HepG2 (cell line): ENCODE measurements around the gene SHC1. TPM values are rescaled to one million over a fixed set of nuclear protein-coding genes. Genes with fewer than 3 reads are reported as not detected.

ENCODE experiments used
- BCLAF1 ChIP-seq: fragments of 450-650 bp; IDR thresholded peaks from 2 replicates; pipeline ENCODE4 v1.6.1; 2017; ENCODE audit warnings: mild to moderate bottlenecking
- CREB1 ChIP-seq, 2 experiments: fragments of 450-650 bp in 1 of 2; IDR thresholded peaks; 2 replicates each; pipeline ENCODE4 v1.6.1; 2016 to 2017; ENCODE audit warnings: control low read depth in 1 of 2, mild to moderate bottlenecking in 1 of 2, missing compliant biosample characterization in 1 of 2, missing genetic modification characterization in 1 of 2
- FOXA1 ChIP-seq, 2 experiments: fragments of 450-650 bp in 1 of 2; sonication (generic) in 1 of 2; formaldehyde crosslinking in 1 of 2; IDR thresholded peaks; 2 replicates each; pipeline versions ENCODE4 v1.4.0 to v1.6.1; 2016 to 2020; ENCODE audit warnings: missing genetic modification reagents in 1 of 2
- FOXA3 ChIP-seq: IDR thresholded peaks from 2 replicates; pipeline ENCODE4 v1.6.1; 2016; ENCODE audit warnings: missing genetic modification reagents, missing compliant biosample characterization
- HMG20B ChIP-seq: conservative IDR thresholded peaks from 2 replicates; pipeline ENCODE4 v1.6.1; 2016; ENCODE audit warnings: missing genetic modification reagents, missing compliant biosample characterization
- KDM5B ChIP-seq: sonication (generic); formaldehyde crosslinking; IDR thresholded peaks from 2 replicates; pipeline ENCODE4 v1.4.0; 2020; ENCODE audit warnings: missing genetic modification reagents, mild to moderate bottlenecking, borderline replicate concordance
- NFKBIZ ChIP-seq: IDR thresholded peaks from 2 replicates; pipeline ENCODE4 v1.6.1; 2018; ENCODE audit warnings: missing genetic modification reagents, missing compliant biosample characterization
- NFYC ChIP-seq: IDR thresholded peaks from 2 replicates; pipeline ENCODE4 v1.6.1; 2016; ENCODE audit warnings: missing genetic modification reagents, missing compliant biosample characterization
- PITX1 ChIP-seq: sonication (generic); formaldehyde crosslinking; IDR thresholded peaks from 2 replicates; pipeline ENCODE4 v1.5.1; 2020; ENCODE audit warnings: mild to moderate bottlenecking, missing genetic modification reagents
- RBFOX2 ChIP-seq: fragments of 200-400 bp; formaldehyde crosslinking; IDR thresholded peaks from 2 replicates; pipeline ENCODE4 v1.6.1; 2017; ENCODE audit warnings: low read depth, mild to moderate bottlenecking, low read length
- RFX1 ChIP-seq: fragments of 450-650 bp; IDR thresholded peaks from 2 replicates; pipeline ENCODE4 v1.6.1; 2017
- SKI ChIP-seq: fragments of 450-650 bp; IDR thresholded peaks from one replicate; pipeline ENCODE4 v1.6.1; 2018; ENCODE audit warnings: mild to moderate bottlenecking; ENCODE audit not compliant: partially characterized antibody
- SP5 ChIP-seq: IDR thresholded peaks from 2 replicates; pipeline ENCODE4 v1.6.1; 2016; ENCODE audit warnings: low read depth, borderline replicate concordance
- TBX2 ChIP-seq: sonication (generic); formaldehyde crosslinking; IDR thresholded peaks from 2 replicates; pipeline ENCODE4 v1.5.0; 2020; ENCODE audit warnings: missing genetic modification reagents, mild to moderate bottlenecking, borderline replicate concordance
- TEAD3 ChIP-seq: optimal IDR thresholded peaks from 2 replicates; pipeline ENCODE3; 2016; ENCODE audit warnings: borderline replicate concordance
- U2AF1 ChIP-seq: fragments of 200-400 bp; formaldehyde crosslinking; optimal IDR thresholded peaks from 2 replicates; pipeline ENCODE3; 2017; ENCODE audit warnings: mild to moderate bottlenecking, low read depth, low read length
- YEATS2 ChIP-seq: sonication (generic); formaldehyde crosslinking; IDR thresholded peaks from 2 replicates; pipeline ENCODE4 v1.4.0; 2020; ENCODE audit warnings: missing genetic modification reagents, borderline replicate concordance
- YY1 ChIP-seq: IDR thresholded peaks from 2 replicates; pipeline ENCODE4 v1.6.1; 2011; ENCODE audit warnings: low read length, low read depth, moderate library complexity, mild to moderate bottlenecking; ENCODE audit not compliant: insufficient read depth, insufficient replicate concordance
- ZBTB38 ChIP-seq: sonication (generic); formaldehyde crosslinking; IDR thresholded peaks from 2 replicates; pipeline ENCODE4 v1.5.1; 2020; ENCODE audit warnings: mild to moderate bottlenecking, missing genetic modification reagents
- ZFP62 ChIP-seq: sonication (generic); formaldehyde crosslinking; IDR thresholded peaks from 2 replicates; pipeline ENCODE4 v1.4.0; 2020; ENCODE audit warnings: missing genetic modification reagents
- ZFX ChIP-seq: sonication (generic); formaldehyde crosslinking; IDR thresholded peaks from 2 replicates; pipeline ENCODE4 v1.4.0; 2020; ENCODE audit warnings: mild to moderate bottlenecking, low read depth, missing genetic modification reagents, moderate library complexity
- ZNF331 ChIP-seq: sonication (generic); formaldehyde crosslinking; IDR thresholded peaks from 2 replicates; pipeline ENCODE4 v1.4.0; 2020; ENCODE audit warnings: missing genetic modification reagents
- ZNF781 ChIP-seq: sonication (generic); formaldehyde crosslinking; IDR thresholded peaks from 2 replicates; pipeline ENCODE4 v1.5.1; 2020; ENCODE audit warnings: borderline replicate concordance, mild to moderate bottlenecking, missing genetic modification reagents; ENCODE audit errors: not compliant biosample characterization
- polyA plus RNA-seq, 8 experiments: library from polyadenylated mRNA; depleted of rRNA in 3 of 8; stranded (reverse) in 7 of 8; unstranded in 1 of 8; fragments of >200 nt; fragmentation: Illumina TruSeq in 4 of 8; extraction: Trizol in 4 of 8; gene quantifications; 2 replicates each; pipeline versions ENCODE4 v1.2.1 to v1.2.3, GENCODE V29; 2011 to 2016; ENCODE audit warnings: low read depth in 4 of 8, missing spikeins in 1 of 8, mixed read lengths in 1 of 8; ENCODE audit not compliant: insufficient read depth in 1 of 8
- total RNA-seq, 5 experiments: library from RNA; depleted of rRNA; stranded (reverse); fragments of >200 nt; fragmentation: Illumina TruSeq; extraction: Trizol; gene quantifications; 2 replicates each; pipeline ENCODE4 v1.2.3, GENCODE V29; 2016; ENCODE audit warnings: low read depth in 1 of 5
- TF ChIP-seq, protein P1 (sequence below): sonication (generic); IDR thresholded peaks from 2 replicates; pipeline ENCODE4 v1.6.1; 2016; ENCODE audit warnings: low read depth, borderline replicate concordance
- TF ChIP-seq, protein P2 (sequence below): sonication (generic); formaldehyde crosslinking; IDR thresholded peaks from 2 replicates; pipeline ENCODE4 v1.5.0; 2020; ENCODE audit warnings: missing genetic modification reagents

SHC1 gene
- total and polyA plus RNA-seq, 2 of the 13 experiments (the other 11 are each of a cell fraction or from before 2014, with no cell fraction given) = 52.0 to 137 TPM

GRCh38 chr1:154972517-154973343 is 2.2 kb upstream of the SHC1 start (continued):
- TF ChIP-seq SP5 (CRISPR knock-in tag) = peak; percentile 92
- TF ChIP-seq HMG20B = 0 out of 2 replicates have a peak, but pooled peaks have one; percentile 32
- peak; percentile 46; the same call in 1 of the 2 replicates for TF ChIP-seq KDM5B (CRISPR knock-in tag)
- no peak for TF ChIP-seq CREB1 (IDR thresholded peaks at IDR 0.05)
- peak; percentile 81; the same call in 1 of the 2 replicates for TF ChIP-seq CREB1 (CRISPR knock-in tag; IDR thresholded peaks at IDR 0.05)
- TF ChIP-seq ZFP62 (CRISPR knock-in tag) = no peak
- TF ChIP-seq, protein P1, sequence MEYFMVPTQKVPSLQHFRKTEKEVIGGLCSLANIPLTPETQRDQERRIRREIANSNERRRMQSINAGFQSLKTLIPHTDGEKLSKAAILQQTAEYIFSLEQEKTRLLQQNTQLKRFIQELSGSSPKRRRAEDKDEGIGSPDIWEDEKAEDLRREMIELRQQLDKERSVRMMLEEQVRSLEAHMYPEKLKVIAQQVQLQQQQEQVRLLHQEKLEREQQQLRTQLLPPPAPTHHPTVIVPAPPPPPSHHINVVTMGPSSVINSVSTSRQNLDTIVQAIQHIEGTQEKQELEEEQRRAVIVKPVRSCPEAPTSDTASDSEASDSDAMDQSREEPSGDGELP = peak; percentile 80; the same call in 1 of the 2 replicates
- TF ChIP-seq BCLAF1 = no peak
- TF ChIP-seq ZNF781 (CRISPR knock-in tag) = no peak
- TF ChIP-seq YEATS2 (CRISPR knock-in tag) = peak; percentile 51; the same call in 1 of the 2 replicates
- peak; percentile 68 for TF ChIP-seq TBX2 (CRISPR knock-in tag)
- peak; percentile 68 for TF ChIP-seq U2AF1
- TF ChIP-seq, protein P2, sequence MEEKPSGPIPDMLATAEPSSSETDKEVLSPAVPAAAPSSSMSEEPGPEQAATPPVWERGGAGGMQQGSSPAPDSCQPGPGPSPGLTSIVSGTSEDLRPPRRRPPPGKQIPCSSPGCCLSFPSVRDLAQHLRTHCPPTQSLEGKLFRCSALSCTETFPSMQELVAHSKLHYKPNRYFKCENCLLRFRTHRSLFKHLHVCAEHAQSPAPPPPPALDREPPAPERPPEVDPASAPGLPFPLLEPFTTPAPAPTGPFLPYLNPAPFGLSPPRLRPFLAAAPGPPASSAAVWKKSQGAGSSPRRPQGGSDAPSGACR (CRISPR knock-in tag) = peak; percentile 29; the same call in 1 of the 2 replicates
- TF ChIP-seq RFX1 = no peak
- TF ChIP-seq ZNF331 (CRISPR knock-in tag) = peak; percentile 66
- peak; percentile 28 for TF ChIP-seq SKI
- TF ChIP-seq RBFOX2 = peak; percentile 47; the same call in 1 of the 2 replicates
- peak; percentile 48; the same call in 1 of the 2 replicates for TF ChIP-seq NFYC (CRISPR knock-in tag)
- TF ChIP-seq ZBTB38 = no peak
- TF ChIP-seq PITX1 (CRISPR knock-in tag) = peak; percentile 64; the same call in 1 of the 2 replicates
- TF ChIP-seq FOXA3 = 0 out of 2 replicates have a peak, but pooled peaks have one; percentile 32
- peak; percentile 76; the same call in 1 of the 2 replicates for TF ChIP-seq NFKBIZ (CRISPR knock-in tag)
- no peak for TF ChIP-seq FOXA1 (IDR thresholded peaks at IDR 0.05)
- TF ChIP-seq FOXA1 (CRISPR knock-in tag; IDR thresholded peaks at IDR 0.05) = peak; percentile 3; the same call in 1 of the 2 replicates
- 0 out of 2 replicates have a peak, but pooled peaks have one; percentile 11 for TF ChIP-seq ZFX (CRISPR knock-in tag)
- TF ChIP-seq YY1 = peak; percentile 84
- TF ChIP-seq TEAD3 (CRISPR knock-in tag) = peak; percentile 97
